ENCODE data around the gene ACKR2. TPM values are rescaled to one million over a fixed set of nuclear protein-coding genes. Genes with fewer than 3 reads are reported as not detected.

Gene ACKR2
- total RNA-seq, 1 experiment from 2014 or later = 0.28 TPM

DNA sequence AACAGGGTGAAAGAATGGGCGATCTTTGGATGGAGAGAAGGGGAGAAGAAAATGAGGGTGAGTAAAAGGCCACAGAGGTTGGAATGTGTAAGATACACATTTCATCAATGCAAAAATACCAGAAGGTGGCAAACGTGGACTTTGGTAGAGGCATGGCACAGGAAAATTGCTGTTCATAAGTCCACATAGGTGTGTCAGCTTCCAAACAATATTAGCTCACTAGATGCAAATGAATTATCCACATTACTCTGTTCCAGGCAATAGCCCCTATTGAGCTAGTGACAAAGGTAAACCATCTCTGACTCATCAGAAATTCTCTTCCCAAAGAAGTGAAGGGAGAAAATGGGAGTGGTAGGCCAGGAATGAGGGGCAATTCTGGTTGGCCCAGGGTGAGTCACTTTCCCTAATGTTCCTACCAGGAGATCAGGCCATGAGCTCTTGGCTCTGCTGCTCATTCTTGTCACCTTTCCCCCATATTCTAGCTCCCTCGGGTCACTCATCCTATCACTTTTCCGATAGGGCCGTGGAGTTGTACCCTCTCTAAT, 19.9 kb downstream of the ACKR2 start:
- H3K9me3 Mint-ChIP-seq = peaks cover 4% of the 10 kb centered on the region
- no peak overlapping the region for H3K4me3 Mint-ChIP-seq
- no peaks in the 10 kb centered on the region for H3K27me3 Mint-ChIP-seq (ENCODE audit: low read depth)
- H3K36me3 Mint-ChIP-seq = no peaks in the 10 kb centered on the region
- ChIA-PET CTCF (interaction anchor here (0.7 to 2.1 kb wide), 6 partner anchors 10 to 600 kb away, joined by 3 to 7 read pairs (median 4); no protein-coding TSS in a partner anchor), POLR2A (no interaction called here)
- ATAC-seq (no peak), DNase-seq (ENCODE audit: low spot score) (no peak)
- H3K4me1 Mint-ChIP-seq = peaks cover 12% of the 10 kb centered on the region
- TF ChIP-seq GABPB1 (CRISPR knock-in tag; IDR thresholded peaks at IDR 0.05) = peak; percentile 61; the same call in 1 of the 2 replicates
- TF ChIP-seq, protein P1, sequence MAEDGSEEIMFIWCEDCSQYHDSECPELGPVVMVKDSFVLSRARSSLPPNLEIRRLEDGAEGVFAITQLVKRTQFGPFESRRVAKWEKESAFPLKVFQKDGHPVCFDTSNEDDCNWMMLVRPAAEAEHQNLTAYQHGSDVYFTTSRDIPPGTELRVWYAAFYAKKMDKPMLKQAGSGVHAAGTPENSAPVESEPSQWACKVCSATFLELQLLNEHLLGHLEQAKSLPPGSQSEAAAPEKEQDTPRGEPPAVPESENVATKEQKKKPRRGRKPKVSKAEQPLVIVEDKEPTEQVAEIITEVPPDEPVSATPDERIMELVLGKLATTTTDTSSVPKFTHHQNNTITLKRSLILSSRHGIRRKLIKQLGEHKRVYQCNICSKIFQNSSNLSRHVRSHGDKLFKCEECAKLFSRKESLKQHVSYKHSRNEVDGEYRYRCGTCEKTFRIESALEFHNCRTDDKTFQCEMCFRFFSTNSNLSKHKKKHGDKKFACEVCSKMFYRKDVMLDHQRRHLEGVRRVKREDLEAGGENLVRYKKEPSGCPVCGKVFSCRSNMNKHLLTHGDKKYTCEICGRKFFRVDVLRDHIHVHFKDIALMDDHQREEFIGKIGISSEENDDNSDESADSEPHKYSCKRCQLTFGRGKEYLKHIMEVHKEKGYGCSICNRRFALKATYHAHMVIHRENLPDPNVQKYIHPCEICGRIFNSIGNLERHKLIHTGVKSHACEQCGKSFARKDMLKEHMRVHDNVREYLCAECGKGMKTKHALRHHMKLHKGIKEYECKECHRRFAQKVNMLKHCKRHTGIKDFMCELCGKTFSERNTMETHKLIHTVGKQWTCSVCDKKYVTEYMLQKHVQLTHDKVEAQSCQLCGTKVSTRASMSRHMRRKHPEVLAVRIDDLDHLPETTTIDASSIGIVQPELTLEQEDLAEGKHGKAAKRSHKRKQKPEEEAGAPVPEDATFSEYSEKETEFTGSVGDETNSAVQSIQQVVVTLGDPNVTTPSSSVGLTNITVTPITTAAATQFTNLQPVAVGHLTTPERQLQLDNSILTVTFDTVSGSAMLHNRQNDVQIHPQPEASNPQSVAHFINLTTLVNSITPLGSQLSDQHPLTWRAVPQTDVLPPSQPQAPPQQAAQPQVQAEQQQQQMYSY (CRISPR knock-in tag; IDR thresholded peaks at IDR 0.05) = no peak
- no peak overlapping the region for H3K27ac Mint-ChIP-seq

DNA sequence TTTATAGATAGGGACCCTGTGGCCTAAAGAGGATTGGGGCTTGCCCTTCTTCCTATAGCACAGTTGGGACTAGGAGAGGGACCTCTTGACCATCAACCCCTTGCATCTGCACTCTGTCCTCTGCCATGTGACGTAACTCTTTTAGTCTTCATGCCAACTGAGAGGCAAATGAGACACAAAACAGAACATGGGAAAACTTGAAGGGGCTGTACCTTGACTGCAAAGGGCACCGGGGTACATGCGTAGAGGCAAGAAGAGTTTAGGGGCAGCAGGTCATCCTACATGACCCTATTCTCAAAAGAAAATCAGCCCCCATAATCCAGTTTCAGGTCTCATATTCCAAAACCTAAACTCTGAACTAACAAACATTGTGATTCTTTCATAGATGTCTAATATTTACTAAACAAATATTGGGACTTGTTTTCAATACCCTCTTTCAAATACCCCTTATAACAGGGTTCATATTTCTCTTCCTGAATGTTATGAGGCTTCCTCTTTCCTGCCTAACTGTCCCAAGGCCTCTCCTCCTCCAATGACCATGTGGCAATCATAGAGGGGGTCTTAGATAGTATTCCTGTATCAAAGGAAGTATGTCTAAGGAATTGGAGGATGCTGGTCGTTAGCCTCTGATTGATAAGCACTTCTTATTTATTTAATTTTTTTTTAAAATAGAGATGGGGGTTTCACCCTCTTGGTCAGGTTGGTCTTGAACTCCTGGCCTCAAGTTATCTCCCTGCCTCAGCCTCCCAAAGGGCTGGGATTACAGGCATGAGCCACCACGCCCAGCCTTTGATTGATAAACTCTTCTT, 20.6 kb downstream of the ACKR2 start:
- H3K36me3 Mint-ChIP-seq = no peaks in the 10 kb centered on the region
- POLR2A ChIA-PET = interaction anchor here (0.7 to 1.0 kb wide), 3 partner anchors 10 to 80 kb away, joined by 3 to 5 read pairs (median 3); no protein-coding TSS in a partner anchor

GRCh38 chr3:42830437-42831320, 21.4 kb downstream of the ACKR2 start:
- peak; percentile 73 for ATAC-seq
- CTCF ChIA-PET = interaction anchor here (0.6 to 2.1 kb wide), 58 partner anchors 8 to 601 kb away, joined by 3 to 55 read pairs (median 5); partner anchors contain the start of genes HIGD1A, SEC22C and VIPR1
- DNase-seq (ENCODE audit: low spot score) = peak; percentile 17
- Mint-ChIP-seq H3K4me1 (peaks cover 12% of the 10 kb centered on the region), H3K36me3 (no peaks in the 10 kb centered on the region), H3K27me3 (ENCODE audit: low read depth) (no peaks in the 10 kb centered on the region), H3K9me3 (no peaks in the 10 kb centered on the region), H3K27ac (no peak overlapping the region), H3K4me3 (peak overlapping the region; percentile 42)
- TF ChIP-seq ZBTB21 (CRISPR knock-in tag; IDR thresholded peaks at IDR 0.05; ENCODE audit: borderline replicate concordance) (no peak), CTCF (IDR thresholded peaks at IDR 0.05) (0 out of 2 replicates have a peak, but pooled peaks have one; percentile 16)
- POLR2A ChIA-PET = interaction anchor here (0.7 to 1.1 kb wide), 5 partner anchors 11 to 328 kb away, joined by 3 to 5 read pairs (median 3); partner anchors contain the start of genes HIGD1A and VIPR1

More for the DNA sequence above, 20.6 kb downstream of the ACKR2 start:
- Mint-ChIP-seq H3K4me1 (peaks cover 12% of the 10 kb centered on the region), H3K4me3 (no peak overlapping the region), H3K9me3 (no peaks in the 10 kb centered on the region), H3K27ac (no peak overlapping the region), H3K27me3 (ENCODE audit: low read depth) (no peaks in the 10 kb centered on the region)
- TF ChIP-seq IRF2 (CRISPR knock-in tag; IDR thresholded peaks at IDR 0.05; ENCODE audit: borderline replicate concordance, low read depth) (no peak), ELF4 (CRISPR knock-in tag; IDR thresholded peaks at IDR 0.05; ENCODE audit: low read depth) (no peak), NFE2L1 (CRISPR knock-in tag; IDR thresholded peaks at IDR 0.05) (no peak)
- CTCF ChIA-PET = interaction anchor here (0.6 to 2.1 kb wide), 46 partner anchors 8 to 600 kb away, joined by 3 to 55 read pairs (median 6); partner anchors contain the start of genes HIGD1A and SEC22C
- no peak for DNase-seq (ENCODE audit: low spot score)
- no peak for ATAC-seq

DNA sequence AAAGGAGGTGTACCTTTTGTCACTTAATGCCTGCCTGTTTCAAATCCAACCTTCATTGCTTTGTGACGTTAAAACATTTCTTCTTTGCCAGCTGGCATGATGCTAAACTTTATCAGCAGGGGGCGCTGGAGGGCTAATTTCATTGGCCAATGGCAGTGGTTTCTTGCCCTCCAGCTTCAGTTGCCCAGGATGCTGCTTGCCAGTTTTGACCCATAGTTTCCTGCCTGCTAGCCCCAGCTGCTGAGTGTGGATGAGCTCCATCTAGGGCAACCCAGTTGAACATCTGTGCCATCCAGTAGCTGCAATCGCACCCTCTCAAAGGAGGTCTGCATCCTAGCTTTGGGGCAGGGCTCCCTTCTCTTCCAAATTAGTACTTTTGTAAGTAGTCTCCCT, 22.1 kb downstream of the ACKR2 start:
- H3K4me1 Mint-ChIP-seq = peaks cover 12% of the 10 kb centered on the region
- no peaks in the 10 kb centered on the region for H3K36me3 Mint-ChIP-seq
- ATAC-seq (peak; percentile 88), DNase-seq (ENCODE audit: low spot score) (peak; percentile 88)
- ChIA-PET POLR2A (interaction anchor here (0.7 to 1.1 kb wide), 3 partner anchors 8 to 329 kb away, joined by 3 to 5 read pairs (median 3); partner anchors contain the start of genes HIGD1A and VIPR1), CTCF (interaction anchor here (0.6 to 2.1 kb wide), 45 partner anchors 8 to 329 kb away, joined by 3 to 55 read pairs (median 6); partner anchors contain the start of genes HIGD1A, SEC22C and VIPR1)
- H3K4me3 Mint-ChIP-seq = no peak overlapping the region
- no peaks in the 10 kb centered on the region for H3K27me3 Mint-ChIP-seq (ENCODE audit: low read depth)
- TF ChIP-seq NFYB (CRISPR knock-in tag; conservative IDR thresholded peaks at IDR 0.05; ENCODE audit: low read depth) (no peak), CTCF (IDR thresholded peaks at IDR 0.05) (peak; percentile 73)
- no peak overlapping the region for H3K27ac Mint-ChIP-seq
- no peaks in the 10 kb centered on the region for H3K9me3 Mint-ChIP-seq
